ENCODE data around the gene SFXN5.

Gene SFXN5

DNA sequence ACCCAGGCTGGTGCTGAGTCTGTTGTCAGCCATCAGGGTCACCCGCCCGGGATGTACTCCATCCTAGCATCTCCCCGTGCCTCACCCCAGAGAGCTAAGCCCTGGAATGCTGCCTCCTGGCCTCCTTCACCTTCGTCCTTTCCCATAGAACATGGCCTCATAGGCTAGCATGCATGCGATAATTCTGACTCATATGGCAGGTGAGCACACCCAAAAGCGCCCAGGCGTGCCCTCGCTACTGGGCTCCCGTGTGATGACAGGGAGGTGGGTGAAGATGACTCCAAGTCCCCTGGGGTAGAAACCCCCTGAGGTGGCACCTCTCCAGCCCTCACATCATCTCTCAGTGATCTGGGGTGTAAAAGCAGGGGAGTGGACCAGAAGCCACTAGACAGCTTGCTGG, 177.0 kb downstream of the SFXN5 start:
- TF ChIP-seq SIN3A (IDR thresholded peaks at IDR 0.05; ENCODE audit: borderline replicate concordance, insufficient read depth, low read length) = no peak
- no peak for TF ChIP-seq TAF1 (IDR thresholded peaks at IDR 0.05; ENCODE audit: borderline replicate concordance, insufficient read depth, low read length)
- TF ChIP-seq POLR2AphosphoS5 (IDR thresholded peaks at IDR 0.05; ENCODE audit: low read depth, low read length) = no peak
- TF ChIP-seq, protein P1, sequence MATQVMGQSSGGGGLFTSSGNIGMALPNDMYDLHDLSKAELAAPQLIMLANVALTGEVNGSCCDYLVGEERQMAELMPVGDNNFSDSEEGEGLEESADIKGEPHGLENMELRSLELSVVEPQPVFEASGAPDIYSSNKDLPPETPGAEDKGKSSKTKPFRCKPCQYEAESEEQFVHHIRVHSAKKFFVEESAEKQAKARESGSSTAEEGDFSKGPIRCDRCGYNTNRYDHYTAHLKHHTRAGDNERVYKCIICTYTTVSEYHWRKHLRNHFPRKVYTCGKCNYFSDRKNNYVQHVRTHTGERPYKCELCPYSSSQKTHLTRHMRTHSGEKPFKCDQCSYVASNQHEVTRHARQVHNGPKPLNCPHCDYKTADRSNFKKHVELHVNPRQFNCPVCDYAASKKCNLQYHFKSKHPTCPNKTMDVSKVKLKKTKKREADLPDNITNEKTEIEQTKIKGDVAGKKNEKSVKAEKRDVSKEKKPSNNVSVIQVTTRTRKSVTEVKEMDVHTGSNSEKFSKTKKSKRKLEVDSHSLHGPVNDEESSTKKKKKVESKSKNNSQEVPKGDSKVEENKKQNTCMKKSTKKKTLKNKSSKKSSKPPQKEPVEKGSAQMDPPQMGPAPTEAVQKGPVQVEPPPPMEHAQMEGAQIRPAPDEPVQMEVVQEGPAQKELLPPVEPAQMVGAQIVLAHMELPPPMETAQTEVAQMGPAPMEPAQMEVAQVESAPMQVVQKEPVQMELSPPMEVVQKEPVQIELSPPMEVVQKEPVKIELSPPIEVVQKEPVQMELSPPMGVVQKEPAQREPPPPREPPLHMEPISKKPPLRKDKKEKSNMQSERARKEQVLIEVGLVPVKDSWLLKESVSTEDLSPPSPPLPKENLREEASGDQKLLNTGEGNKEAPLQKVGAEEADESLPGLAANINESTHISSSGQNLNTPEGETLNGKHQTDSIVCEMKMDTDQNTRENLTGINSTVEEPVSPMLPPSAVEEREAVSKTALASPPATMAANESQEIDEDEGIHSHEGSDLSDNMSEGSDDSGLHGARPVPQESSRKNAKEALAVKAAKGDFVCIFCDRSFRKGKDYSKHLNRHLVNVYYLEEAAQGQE (IDR thresholded peaks at IDR 0.05; ENCODE audit: insufficient read depth in 1 of 2, low read depth in 2 of 2, low read length in 2 of 2) = no peak
- no peak for TF ChIP-seq FOXP2 (optimal IDR thresholded peaks at IDR 0.05; ENCODE audit: borderline replicate concordance, extremely low read depth, extremely low read length, insufficient read depth)

DNA sequence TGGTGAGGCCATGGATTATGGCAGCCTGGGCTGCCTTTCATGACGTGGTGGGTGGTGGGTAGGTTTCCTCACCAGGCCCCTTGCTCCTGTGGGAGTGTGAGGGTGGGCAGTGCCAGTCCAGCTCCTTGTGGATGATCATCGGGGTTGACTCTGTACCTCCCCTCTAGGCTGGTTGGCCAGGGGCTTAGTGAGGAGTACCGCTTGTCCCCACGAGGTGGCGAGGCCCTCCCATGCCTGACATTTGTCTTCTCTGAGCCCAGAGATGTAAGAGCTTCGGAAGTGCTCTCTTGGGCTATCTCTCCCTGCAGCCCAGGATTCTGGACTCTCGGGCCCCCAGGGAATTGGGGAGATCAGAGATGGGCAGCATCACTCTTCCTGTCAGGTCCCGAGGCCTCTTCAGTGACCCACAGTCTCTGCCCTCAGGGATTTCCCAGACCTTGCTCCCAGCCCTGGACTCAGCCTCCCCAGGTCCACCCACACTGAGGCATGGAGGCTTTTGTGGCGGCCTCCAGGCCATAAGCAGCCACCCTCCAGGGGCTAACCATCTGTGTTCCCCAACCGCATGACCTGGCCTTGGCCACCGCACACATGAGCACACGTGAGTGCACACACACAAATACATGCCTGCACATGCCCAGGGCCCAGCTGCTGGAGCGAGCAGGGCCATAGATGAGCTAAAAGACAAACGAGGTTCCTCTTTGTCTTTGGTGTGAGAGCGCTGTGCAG, 177.8 kb downstream of the SFXN5 start:
- TF ChIP-seq, protein P1 (IDR thresholded peaks at IDR 0.05; ENCODE audit: insufficient read depth in 1 of 2, low read depth in 2 of 2, low read length in 2 of 2) = no peak
- no peak for TF ChIP-seq SIN3A (IDR thresholded peaks at IDR 0.05; ENCODE audit: borderline replicate concordance, insufficient read depth, low read length)
- TF ChIP-seq TAF1 (IDR thresholded peaks at IDR 0.05; ENCODE audit: borderline replicate concordance, insufficient read depth, low read length) = no peak
- no peak for TF ChIP-seq FOXP2 (optimal IDR thresholded peaks at IDR 0.05; ENCODE audit: borderline replicate concordance, extremely low read depth, extremely low read length, insufficient read depth)
- TF ChIP-seq POLR2AphosphoS5 (IDR thresholded peaks at IDR 0.05; ENCODE audit: low read depth, low read length) = no peak

DNA sequence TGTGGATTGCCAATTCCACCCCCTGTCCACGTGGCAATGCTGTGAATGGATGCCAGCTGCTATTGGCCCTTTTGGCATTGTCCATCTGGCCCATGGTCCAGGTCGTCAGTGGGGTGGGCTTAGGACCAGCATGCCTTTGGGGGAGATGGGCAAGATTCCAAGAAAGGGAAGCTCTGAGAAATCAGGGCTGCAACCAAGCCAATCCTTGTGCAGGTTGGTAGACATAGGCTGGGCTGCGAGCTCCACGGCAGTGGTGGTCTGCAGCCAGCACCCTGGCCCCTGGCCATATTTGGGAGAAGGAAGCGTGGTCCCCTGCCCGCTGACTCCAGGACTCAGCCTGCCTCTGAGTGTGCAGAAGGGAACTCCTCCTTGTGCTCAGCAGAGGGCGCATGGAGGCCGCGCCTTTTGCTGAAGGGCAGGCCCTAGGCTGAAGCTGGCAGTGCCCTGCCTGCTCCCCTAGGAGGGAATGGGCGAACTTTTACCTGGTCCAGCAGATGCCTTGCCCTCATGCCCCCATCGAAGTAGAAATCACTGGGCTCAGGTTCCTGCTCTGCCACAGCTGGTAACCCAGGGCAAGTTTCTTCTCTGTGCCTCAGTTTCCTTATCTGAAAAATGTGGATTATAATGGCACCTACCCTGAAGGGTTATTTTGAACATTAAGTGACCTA, 178.9 kb downstream of the SFXN5 start:
- TF ChIP-seq FOXP2 (optimal IDR thresholded peaks at IDR 0.05; ENCODE audit: borderline replicate concordance, extremely low read depth, extremely low read length, insufficient read depth) (no peak), SIN3A (IDR thresholded peaks at IDR 0.05; ENCODE audit: borderline replicate concordance, insufficient read depth, low read length) (no peak), POLR2AphosphoS5 (IDR thresholded peaks at IDR 0.05; ENCODE audit: low read depth, low read length) (no peak), TAF1 (IDR thresholded peaks at IDR 0.05; ENCODE audit: borderline replicate concordance, insufficient read depth, low read length) (no peak)
- TF ChIP-seq, protein P1 (IDR thresholded peaks at IDR 0.05; ENCODE audit: insufficient read depth in 1 of 2, low read depth in 2 of 2, low read length in 2 of 2) = no peak

Data from PFSK-1 (cell line).